ENCODE results near the gene SPNS3. TPM values are rescaled to one million over a fixed set of nuclear protein-coding genes. Genes with fewer than 3 reads are reported as not detected.

The SPNS3 gene
- total RNA-seq, 1 donor from 2014 or later: not detected

DNA sequence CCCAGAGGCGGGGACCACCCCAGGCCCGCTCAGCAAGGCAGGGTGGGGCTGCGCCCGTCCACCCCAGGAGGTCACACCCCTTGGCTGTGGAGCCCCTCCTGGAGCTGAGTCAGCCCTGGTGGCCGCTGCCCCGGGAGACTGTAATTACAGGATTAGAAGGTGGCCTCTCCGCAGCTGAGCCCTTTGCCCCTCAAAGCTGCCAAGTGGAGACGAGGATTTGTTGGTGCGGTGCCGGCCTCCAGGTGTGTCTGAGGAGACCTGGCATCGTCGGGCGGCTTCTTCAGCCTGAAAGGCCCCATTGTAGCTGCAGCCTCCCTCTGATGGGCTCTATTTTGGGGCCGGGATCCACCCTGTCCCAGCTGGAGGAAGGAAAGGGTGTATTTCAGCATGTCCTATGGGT, 42.3 kb downstream of the SPNS3 start:
- no peak for DNase-seq (ENCODE audit: low spot score in 2 of 2)
- TF ChIP-seq, protein P1, sequence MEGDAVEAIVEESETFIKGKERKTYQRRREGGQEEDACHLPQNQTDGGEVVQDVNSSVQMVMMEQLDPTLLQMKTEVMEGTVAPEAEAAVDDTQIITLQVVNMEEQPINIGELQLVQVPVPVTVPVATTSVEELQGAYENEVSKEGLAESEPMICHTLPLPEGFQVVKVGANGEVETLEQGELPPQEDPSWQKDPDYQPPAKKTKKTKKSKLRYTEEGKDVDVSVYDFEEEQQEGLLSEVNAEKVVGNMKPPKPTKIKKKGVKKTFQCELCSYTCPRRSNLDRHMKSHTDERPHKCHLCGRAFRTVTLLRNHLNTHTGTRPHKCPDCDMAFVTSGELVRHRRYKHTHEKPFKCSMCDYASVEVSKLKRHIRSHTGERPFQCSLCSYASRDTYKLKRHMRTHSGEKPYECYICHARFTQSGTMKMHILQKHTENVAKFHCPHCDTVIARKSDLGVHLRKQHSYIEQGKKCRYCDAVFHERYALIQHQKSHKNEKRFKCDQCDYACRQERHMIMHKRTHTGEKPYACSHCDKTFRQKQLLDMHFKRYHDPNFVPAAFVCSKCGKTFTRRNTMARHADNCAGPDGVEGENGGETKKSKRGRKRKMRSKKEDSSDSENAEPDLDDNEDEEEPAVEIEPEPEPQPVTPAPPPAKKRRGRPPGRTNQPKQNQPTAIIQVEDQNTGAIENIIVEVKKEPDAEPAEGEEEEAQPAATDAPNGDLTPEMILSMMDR (IDR thresholded peaks at IDR 0.05): no peak
- H3K4me1 ChIP-seq: no peaks in the 10 kb centered on the region
- no peaks in the 10 kb centered on the region for H3K9me3 ChIP-seq
- H3K36me3 ChIP-seq: no peaks in the 10 kb centered on the region
- no peak overlapping the region for H3K27ac ChIP-seq
- no peaks in the 10 kb centered on the region for H3K27me3 ChIP-seq
- intact Hi-C loops (cut with DNase I): no loop called here
- no peak overlapping the region for H3K4me3 ChIP-seq

DNA sequence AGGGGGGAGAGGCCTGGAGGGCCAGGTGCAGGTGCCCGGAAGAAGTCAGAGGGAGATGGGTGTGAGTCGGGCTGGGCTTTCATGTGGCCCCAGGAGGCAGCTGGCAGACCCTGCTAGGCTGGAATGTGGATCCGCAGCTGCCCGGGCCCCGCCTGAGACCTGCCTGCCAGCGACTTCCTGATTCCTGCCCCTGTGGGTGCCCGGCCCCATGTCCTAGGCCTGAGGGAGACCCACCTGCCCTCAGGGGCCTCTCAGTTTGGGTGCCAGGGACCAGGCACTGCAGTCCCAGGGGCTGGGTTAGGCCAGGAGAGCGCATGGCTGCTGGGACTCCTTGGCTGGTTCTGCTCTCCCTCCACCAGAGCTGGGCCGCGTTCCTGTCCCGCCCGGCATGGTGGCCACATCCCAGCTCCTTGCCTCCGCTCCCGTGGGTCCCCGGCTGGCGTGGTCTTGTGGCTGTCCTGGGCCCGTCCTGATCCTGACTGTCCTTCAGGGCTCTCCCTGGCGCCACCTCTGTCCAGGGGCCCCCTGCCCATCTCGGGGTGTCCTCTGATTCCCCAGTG, 42.9 kb downstream of the SPNS3 start:
- no peaks in the 10 kb centered on the region for H3K36me3 ChIP-seq
- no peaks in the 10 kb centered on the region for H3K4me1 ChIP-seq
- intact Hi-C loops (cut with DNase I): no loop called here
- no peak overlapping the region for H3K27ac ChIP-seq
- DNase-seq (ENCODE audit: low spot score in 2 of 2): no peak
- no peaks in the 10 kb centered on the region for H3K9me3 ChIP-seq
- TF ChIP-seq, protein P1 (IDR thresholded peaks at IDR 0.05): no peak
- no peak overlapping the region for H3K4me3 ChIP-seq
- no peaks in the 10 kb centered on the region for H3K27me3 ChIP-seq

DNA sequence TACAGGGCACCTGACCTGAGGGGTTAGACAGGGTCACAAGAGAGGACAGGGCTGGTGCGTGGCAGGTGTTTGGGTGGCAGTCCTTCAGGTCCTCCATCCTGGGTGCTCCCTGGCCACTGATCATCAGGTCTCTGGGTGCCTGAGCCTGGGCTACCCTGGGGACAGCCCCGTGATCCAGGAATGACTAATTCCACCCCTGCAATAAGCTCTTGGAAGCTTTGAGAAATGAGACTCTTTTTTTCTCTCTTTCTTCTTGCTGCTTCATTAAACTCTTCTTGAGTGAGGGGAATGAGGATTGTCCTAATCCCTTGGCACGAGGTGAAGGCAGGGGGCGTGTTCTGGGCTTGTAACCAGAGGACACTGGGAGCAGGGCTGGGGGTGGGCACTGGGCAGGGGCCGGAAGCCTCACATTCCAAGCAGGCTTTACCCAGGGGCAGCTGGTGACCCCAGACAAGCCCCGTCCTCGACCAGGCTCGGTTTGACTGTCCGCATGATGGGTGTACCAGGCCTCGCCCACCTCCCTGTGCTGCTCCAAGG, 43.6 kb downstream of the SPNS3 start:
- TF ChIP-seq, protein P1 (IDR thresholded peaks at IDR 0.05): no peak
- H3K9me3 ChIP-seq: no peaks in the 10 kb centered on the region
- intact Hi-C loops (cut with DNase I): no loop called here

DNA sequence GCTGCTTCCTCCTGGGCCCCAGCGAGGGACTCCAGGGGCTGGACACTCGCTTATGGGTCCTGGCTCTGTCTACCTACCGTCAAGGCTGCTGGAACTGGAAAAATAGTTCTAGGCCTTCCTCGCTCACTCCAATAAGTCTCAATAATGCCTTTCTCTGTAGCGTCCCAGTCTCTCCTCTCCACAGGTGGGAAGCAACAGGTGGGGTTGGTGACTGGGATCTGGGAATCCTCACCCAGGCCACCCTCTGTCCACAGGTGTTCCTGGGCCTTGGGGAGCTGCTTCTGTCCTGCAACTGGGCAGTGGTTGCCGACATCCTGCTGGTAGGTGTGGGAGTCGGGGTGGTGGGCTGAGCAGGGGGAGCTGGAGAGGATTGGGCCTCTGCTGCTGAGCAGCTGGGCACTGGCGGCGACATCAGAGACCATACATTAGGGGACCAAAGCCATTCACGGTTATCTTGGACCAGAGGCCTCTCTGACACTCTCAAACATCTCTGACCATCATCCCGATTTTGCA, 44.6 kb downstream of the SPNS3 start:
- intact Hi-C loops (cut with DNase I): no loop called here
- TF ChIP-seq, protein P1 (IDR thresholded peaks at IDR 0.05): no peak
- H3K27me3 ChIP-seq: no peaks in the 10 kb centered on the region
- no peaks in the 10 kb centered on the region for H3K36me3 ChIP-seq
- H3K4me3 ChIP-seq: no peak overlapping the region
- no peaks in the 10 kb centered on the region for H3K4me1 ChIP-seq
- no peaks in the 10 kb centered on the region for H3K9me3 ChIP-seq
- DNase-seq (ENCODE audit: low spot score in 2 of 2): no peak
- H3K27ac ChIP-seq: no peak overlapping the region

More for the DNA sequence above, 43.6 kb downstream of the SPNS3 start:
- Histone ChIP-seq H3K27ac (no peak overlapping the region), H3K27me3 (no peaks in the 10 kb centered on the region), H3K36me3 (no peaks in the 10 kb centered on the region), H3K4me1 (no peaks in the 10 kb centered on the region), H3K4me3 (no peak overlapping the region)
- DNase-seq (ENCODE audit: low spot score in 2 of 2): no peak

DNA sequence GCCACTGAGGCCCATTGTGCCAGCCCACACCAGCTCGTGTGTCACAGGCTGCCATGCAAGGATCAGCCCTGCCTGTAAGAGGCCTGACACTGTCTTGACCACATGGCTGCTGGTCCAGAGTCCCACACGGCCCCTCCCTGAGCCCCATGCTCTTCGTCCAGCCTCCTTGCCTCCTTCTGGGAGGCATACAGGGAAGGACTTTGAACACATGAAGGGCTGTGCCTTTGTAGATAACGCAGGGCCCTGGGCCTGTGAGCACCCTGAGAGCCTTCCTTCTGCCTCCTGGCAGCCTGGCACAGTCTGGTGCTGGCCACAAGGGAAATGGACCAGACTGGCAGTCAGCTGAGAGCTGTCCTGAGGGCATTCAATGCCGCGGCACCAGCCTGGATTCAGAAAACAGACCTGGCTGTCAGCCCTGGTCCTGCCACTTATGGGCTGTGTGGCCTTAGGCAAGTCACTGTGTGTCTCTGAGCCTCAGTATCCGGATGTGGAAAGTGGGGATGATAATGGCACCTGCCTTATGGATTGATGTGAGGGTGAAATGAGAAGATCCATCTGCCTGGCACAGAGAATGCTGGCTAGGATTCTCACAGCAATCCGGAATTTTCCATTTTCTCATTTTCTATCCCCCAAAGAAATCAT, 45.7 kb downstream of the SPNS3 start:
- no peak for DNase-seq (ENCODE audit: low spot score in 2 of 2)
- H3K4me3 ChIP-seq: no peak overlapping the region
- no peaks in the 10 kb centered on the region for H3K4me1 ChIP-seq
- intact Hi-C loops (cut with DNase I): no loop called here
- no peaks in the 10 kb centered on the region for H3K27me3 ChIP-seq
- no peak overlapping the region for H3K27ac ChIP-seq
- TF ChIP-seq, protein P1 (IDR thresholded peaks at IDR 0.05): no peak
- no peaks in the 10 kb centered on the region for H3K36me3 ChIP-seq
- no peaks in the 10 kb centered on the region for H3K9me3 ChIP-seq

All from ascending aorta (tissue), 2 donors.